Activated CD4-positive, alpha-beta T cell treated with anti-CD3 and anti-CD28 coated beads, Interleukin-2, amount 50 U/mL, for 48 hours (primary cell): Measurements from ENCODE around the gene SPINK8.
"Not testable (repeated sequence)": the region's sequence is repeated elsewhere in the genome, so short reads cannot be mapped to it uniquely, and the experiment has no call there.

Experiments used
- DNase-seq, 2 experiments: peaks; one replicate each; pipeline ENCODE4 v3.0.0-alpha.2; 2020

Gene SPINK8

GRCh38 chr3:48333346-48334245 is at the start of gene SPINK8:
TSS of gene SPINK8 (minus strand) at chr3:48333661. CDS start at chr3:48328341, 5,320 bp downstream.
- not testable (repeated sequence) for DNase-seq

DNA sequence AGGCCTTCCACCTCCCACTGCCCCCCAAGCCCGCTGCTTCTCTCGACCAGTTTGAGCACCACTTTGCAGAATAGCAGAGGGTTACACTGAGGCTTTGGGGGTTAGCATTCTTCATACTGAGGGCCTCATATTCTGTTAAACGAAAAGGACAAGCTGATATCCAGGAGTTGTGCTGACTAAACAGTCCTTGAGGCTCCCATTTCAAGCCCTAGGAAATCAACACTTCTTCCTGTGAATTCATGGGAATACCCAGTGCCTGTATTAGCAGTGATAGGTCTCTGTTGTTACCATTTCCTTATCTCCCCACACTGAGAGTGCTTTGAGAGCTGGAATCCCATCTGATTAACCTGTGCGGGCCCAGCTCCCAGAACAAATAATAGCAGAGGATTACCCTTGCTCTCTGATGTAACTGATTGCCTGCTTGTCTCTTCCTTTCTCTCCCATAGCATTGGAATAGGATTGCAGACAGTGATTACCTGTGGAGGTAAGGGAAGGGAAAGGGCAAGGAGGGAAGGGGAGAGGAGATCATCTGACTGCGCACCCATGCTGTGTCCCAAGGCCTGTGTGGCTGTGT is 39.5 kb upstream of the SPINK8 start:
- no peak for DNase-seq

- DNase-seq, result no peak
Observed at GRCh38 chr3:48372377-48372770, 38.9 kb upstream of the SPINK8 start.

- DNase-seq, result no peak
Observed at GRCh38 chr3:48371651-48372376, 38.4 kb upstream of the SPINK8 start, which contains the start of gene FBXW12. TSS of gene FBXW12 (plus strand) at chr3:48372219. CDS start at chr3:48372768, 549 bp downstream.

GRCh38 chr3:48370333-48370713 is 36.9 kb upstream of the SPINK8 start:
- DNase-seq, result no peak

GRCh38 chr3:48369693-48370332 is 36.4 kb upstream of the SPINK8 start:
- no peak for DNase-seq

DNA sequence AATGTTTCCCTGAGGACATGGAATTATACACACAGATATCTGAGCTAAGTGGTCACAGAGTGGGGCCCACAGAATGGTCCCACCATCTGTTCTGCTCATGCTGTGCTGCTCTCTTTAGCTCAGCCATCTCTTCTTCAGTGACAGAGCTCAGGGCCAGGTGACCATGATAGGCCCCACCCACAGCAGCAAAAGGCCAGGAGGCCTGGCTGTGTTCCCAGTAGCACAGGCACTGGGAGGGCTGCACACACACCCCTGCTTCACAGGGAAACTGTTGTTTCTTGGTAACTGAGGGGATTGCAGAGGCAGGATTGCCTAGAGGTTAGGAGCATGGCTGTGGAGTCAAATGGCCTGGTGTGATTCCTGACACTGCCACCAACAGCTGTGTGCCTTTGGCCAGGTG is 33.7 kb upstream of the SPINK8 start:
- no peak for DNase-seq

DNA sequence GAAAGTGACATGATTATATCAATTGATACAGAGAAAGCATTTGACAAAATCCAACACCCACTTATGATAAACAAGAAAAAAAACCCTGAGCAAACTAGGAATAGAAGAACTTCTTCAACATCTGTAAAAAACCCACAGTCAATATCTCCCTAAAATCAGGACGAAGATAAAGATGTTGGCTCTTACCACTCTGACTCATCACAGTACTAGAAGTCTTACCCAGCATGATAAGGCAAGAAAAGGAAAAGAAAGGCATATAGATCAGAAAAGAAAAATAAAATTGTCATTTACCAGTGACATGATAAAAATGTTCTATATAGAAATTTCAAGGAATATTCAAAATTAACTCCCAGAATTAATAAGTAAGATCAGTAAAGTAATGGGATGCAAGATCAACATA is 31.4 kb upstream of the SPINK8 start:
- no peak for DNase-seq

- no peak for DNase-seq
Observed at GRCh38 chr3:48361928-48362327, 28.5 kb upstream of the SPINK8 start.

DNA sequence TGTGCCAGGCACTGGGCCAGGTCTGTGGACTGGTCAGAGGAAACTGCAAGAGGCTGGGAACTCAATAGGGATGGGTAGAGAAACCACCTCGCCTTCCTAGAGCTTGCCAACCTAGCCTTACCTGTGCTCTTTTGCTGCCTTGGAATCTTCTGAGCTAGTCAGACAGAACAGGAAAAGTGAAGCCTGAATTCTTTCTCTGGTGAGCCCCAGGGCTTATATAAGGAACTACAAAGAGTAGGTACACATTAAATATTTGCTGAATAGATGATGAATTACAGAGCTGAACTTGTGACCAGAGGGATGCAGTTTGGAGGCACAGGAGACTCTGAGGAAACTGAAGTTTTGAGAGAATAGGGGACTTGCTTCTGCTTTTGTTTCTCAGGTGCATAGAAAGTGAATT is 23.0 kb upstream of the SPINK8 start:
- DNase-seq, result no peak

GRCh38 chr3:48353987-48354386 is 20.5 kb upstream of the SPINK8 start:
- no peak for DNase-seq

DNA sequence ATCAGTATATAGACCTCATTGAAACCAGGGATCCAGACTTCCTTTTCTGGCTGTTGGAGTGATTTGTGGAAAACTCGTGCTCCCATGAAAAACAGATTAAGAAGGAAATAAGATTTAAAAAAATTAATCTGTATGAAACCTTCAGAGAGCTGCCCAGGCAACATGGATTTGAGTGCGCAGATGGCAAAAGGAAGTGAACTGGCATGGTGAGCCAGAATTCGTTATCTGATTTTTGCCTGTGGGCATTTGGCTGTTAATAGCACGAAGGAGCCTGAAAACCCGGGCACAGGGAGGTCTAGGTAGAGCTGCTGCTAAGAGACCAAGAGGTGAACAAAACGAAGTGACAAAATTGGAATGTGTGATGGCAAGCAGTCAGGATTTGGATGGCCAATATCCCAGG is 19.1 kb upstream of the SPINK8 start:
- DNase-seq, result no peak

GRCh38 chr3:48347500-48347899 is 14.0 kb upstream of the SPINK8 start:
- no peak for DNase-seq

DNA sequence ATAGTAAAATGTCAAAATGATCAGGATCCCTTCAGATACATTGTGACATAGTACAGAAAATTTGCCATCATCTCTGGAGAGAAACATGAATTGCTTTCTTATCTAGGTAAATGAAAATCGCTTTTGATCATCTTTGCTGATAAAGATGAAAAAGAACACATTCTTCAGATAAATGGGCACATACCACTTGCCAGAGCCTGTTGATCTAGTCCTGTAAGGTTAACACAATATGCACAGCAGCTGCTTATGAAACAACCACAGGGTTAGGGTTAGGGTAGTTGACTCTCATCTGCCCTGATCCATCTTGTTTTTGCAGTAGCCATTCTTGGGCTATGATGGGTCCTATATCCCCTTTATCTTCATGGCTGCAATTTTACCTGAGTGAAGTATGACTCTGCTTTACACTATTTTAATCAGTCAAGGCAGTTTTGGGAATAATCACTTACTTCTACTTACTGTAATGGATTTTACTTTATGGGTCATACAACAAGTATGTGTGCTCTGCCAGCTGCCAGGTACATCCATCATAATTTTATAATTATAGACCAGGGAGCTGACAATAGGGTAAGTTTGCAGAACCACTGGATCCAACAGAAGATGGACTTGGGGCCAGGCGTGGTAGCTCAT is 12.6 kb upstream of the SPINK8 start:
- DNase-seq, result no peak

DNA sequence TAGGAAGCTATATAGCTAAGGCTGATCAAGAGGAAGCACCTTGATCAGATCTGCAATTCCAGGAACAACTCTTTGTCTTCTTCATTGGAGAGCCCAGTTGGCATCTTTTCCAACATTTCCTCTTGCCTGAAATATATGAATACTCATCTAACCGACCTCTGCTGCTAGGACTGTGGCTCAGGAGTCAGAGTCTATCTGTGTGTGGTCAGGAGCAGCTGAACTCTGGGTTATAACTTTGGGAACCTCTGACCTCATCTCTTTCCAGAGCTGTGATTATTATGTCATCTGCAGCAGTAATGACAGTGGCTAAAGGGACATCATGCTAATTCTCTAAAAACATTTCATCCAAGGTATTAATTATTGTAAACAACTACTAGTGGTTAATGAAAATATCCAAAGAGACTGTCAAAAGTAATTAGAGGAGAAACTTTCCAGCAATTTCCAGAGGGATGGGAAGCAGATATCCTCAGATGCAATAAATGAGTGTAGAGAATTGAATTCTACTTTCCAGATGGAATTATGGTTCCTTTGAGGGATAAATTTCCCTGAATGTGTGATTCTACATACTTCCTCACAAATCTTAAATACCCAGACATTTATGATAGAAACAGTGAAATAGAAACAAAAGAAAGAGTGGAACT is 11.5 kb upstream of the SPINK8 start:
- DNase-seq, result no peak

- DNase-seq, result no peak
Observed at GRCh38 chr3:48343432-48343831, 10.0 kb upstream of the SPINK8 start.

- DNase-seq, result no peak
Observed at GRCh38 chr3:48338635-48339034, 5.2 kb upstream of the SPINK8 start.

DNA sequence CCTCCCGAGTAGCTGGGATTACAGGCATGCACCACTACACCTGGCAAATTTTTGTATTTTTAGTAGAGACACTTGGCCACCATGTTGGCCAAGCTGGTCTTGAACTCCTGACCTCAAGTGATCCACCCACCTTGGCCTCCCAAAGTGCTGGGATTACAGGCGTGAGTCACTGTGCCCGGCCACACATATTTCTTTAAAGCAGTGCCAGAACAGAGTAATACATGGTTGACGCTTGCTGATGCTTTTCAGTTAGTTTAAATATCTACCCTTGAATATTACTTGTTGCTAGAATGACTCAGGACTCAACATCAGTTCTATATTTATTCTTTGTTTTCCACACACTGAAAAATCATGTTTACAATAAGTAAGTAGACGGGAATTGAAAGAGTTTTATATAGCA is 4.1 kb upstream of the SPINK8 start:
- DNase-seq, result not testable (repeated sequence)

DNA sequence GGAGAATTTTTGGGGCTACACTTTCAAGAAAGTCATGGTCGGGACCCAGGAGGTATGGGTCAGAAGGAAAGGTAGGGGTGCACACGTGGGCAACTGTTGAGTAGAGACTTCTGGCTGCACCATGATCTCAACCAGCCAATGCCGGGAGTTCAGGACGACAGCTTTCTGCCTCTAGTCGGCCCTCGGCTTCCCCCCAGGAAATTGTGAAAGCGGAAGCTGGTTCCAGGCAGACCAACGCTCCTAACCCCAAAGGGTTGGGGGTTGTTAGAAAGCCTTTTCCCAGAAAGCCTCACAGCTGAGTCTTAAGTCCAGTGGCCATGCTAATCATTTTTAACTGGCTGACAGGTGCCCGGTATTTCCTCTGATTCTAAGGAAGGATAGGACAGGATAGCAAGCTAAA is 1.8 kb upstream of the SPINK8 start:
- not testable (repeated sequence) for DNase-seq

DNA sequence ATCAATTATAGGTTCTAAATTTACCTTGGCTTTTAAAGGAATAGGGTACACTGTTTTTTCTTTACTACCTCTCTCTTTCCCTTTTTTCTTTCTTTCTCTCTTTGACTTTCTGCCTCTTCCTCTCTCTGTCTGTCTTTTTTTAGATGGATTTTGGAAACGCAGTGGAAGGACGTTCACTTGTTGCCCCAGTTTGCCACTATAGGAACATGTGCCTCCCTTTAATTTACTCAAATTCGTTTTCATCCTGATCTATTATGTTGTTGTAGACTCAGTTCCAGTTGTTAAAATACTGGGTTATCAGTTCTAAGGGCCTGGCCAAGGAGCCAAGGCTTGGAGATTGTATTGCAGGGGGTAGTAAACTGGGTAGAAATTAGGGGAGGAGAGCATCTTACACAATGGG is 1.1 kb upstream of the SPINK8 start:
- DNase-seq, result no peak

DNA sequence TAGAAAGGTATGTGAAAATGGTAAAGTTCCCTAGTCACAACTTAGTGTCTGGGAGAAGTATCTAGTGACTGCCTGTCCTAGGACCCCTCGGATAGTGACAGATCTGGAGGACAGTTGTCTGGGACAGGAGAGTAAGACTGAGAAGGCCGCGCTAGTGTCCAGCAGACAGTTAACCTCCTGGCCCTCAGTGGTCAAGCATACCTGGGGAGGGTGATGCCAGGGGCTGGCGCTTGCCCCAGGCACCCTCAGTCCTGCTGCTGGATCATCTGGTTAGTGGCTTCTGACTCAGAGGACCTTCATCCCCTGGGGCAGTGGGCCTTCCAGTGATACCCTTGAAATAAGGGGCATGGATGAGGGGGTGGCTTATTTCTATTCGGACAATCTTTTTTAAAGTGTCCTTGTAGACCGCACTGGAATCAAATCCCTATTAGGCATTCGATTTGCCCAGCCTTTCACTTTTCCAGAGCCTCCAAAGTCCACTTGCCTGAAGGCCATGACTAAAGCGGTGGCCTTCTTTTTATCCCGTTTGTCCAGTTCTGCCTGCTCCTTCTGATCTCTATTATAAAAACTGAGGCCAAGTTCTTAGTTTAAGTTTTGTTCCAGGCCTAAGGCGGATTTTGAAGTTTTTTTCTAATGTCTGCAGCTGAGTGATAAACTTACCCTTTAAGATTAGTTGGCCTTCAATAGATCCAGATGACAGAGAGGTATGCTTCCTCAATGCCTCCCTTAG is 1.6 kb downstream of the SPINK8 start:
- not testable (repeated sequence) for DNase-seq
